GM23338 (cell line): Measurements from ENCODE around the gene MYBPC2. TPM values are rescaled to one million over a fixed set of nuclear protein-coding genes. Genes with fewer than 3 reads are reported as not detected.

ENCODE experiments used
- ATAC-seq: fragments of 200-7000 bp; cut with Tn5 transposase; 3 replicates; pipeline ENCODE4 v1.9.1; 2020
- DNase-seq: peaks from one replicate; pipeline ENCODE4 v3.0.0-alpha.2; 2015; ENCODE audit warnings: low spot score
- H2AFZ ChIP-seq: fragments of 200-600 bp; sonication (generic); 2 replicates; pipeline ENCODE4 v1.8.0; 2016; ENCODE audit warnings: antibody characterized with exemption, mild to moderate bottlenecking, moderate library complexity
- H3F3A ChIP-seq: fragments of 200-600 bp; sonication (generic); replicated peaks from 2 replicates; pipeline ENCODE4 v1.8.0; 2017; ENCODE audit warnings: antibody characterized with exemption, mixed run types, low read depth
- H3K27ac ChIP-seq: fragments of 200-600 bp; sonication (generic); 2 replicates; pipeline ENCODE4 v1.6.1; 2016; ENCODE audit warnings: low read depth
- H3K27me3 ChIP-seq: fragments of 200-600 bp; sonication (generic); 2 replicates; pipeline ENCODE4 v1.8.0; 2016; ENCODE audit warnings: mild to moderate bottlenecking, mixed run types, moderate library complexity; ENCODE audit not compliant: insufficient read depth
- H3K36me3 ChIP-seq: fragments of 200-600 bp; sonication (generic); 2 replicates; pipeline ENCODE4 v1.8.0; 2016; ENCODE audit warnings: mild to moderate bottlenecking; ENCODE audit not compliant: insufficient read depth
- H3K4me1 ChIP-seq: fragments of 200-600 bp; sonication (generic); 2 replicates; pipeline ENCODE4 v1.8.0; 2016; ENCODE audit warnings: mild to moderate bottlenecking, moderate library complexity; ENCODE audit not compliant: insufficient read depth
- H3K4me2 ChIP-seq: fragments of 200-600 bp; sonication (generic); 2 replicates; pipeline ENCODE4 v1.7.1; 2017; ENCODE audit warnings: mixed run types
- H3K4me3 ChIP-seq: fragments of 200-600 bp; sonication (generic); 2 replicates; pipeline ENCODE4 v1.6.1; 2016; ENCODE audit warnings: mixed run types
- H3K79me2 ChIP-seq: fragments of 200-600 bp; sonication (generic); replicated peaks from 2 replicates; pipeline ENCODE4 v1.8.0; 2017; ENCODE audit warnings: mild to moderate bottlenecking; ENCODE audit not compliant: insufficient read depth
- H3K9me2 ChIP-seq: fragments of 200-600 bp; sonication (generic); 2 replicates; pipeline ENCODE4 v1.8.0; 2017; ENCODE audit not compliant: insufficient read depth
- H4K20me1 ChIP-seq: fragments of 200-600 bp; sonication (generic); replicated peaks from 2 replicates; pipeline ENCODE4 v1.8.0; 2017; ENCODE audit warnings: mild to moderate bottlenecking; ENCODE audit not compliant: insufficient read depth
- H3K27ac Mint-ChIP-seq: 2 replicates; pipeline ENCODE4 v1.8.0; 2020; ENCODE audit warnings: inconsistent platforms, mild to moderate bottlenecking, moderate library complexity, mixed read lengths
- H3K27me3 Mint-ChIP-seq: 3 replicates; pipeline ENCODE4 v1.8.0; 2022; ENCODE audit warnings: low read depth, mild to moderate bottlenecking, moderate library complexity, mixed read lengths, inconsistent platforms; ENCODE audit not compliant: insufficient read depth, poor library complexity
- H3K36me3 Mint-ChIP-seq: 3 replicates; pipeline ENCODE4 v1.8.0; 2021; ENCODE audit warnings: low read depth, mild to moderate bottlenecking, inconsistent platforms, moderate library complexity, mixed read lengths
- H3K4me1 Mint-ChIP-seq: 3 replicates; pipeline ENCODE4 v1.8.0; 2020; ENCODE audit warnings: mild to moderate bottlenecking, inconsistent platforms, mixed read lengths
- H3K4me3 Mint-ChIP-seq: 3 replicates; pipeline ENCODE4 v1.8.0; 2021; ENCODE audit warnings: moderate library complexity, mild to moderate bottlenecking, inconsistent platforms, mixed read lengths
- H3K9me3 Mint-ChIP-seq: 3 replicates; pipeline ENCODE4 v1.8.0; 2020; ENCODE audit warnings: moderate library complexity, mild to moderate bottlenecking, inconsistent platforms, mixed read lengths
- CREB1 ChIP-seq: fragments of 250-450 bp; sonication (Bioruptor Pico); IDR thresholded peaks from 2 replicates; pipeline ENCODE4 v1.5.0; 2020; ENCODE audit warnings: low read depth, mild to moderate bottlenecking, moderate library complexity
- CTCF ChIP-seq, 2 experiments: fragments of 200-600 bp in 1 of 2; sonication (generic) in 1 of 2; conservative IDR thresholded peaks; 2 replicates each; pipeline versions ENCODE4 v1.5.1 to v1.6.1; 2016 to 2017; ENCODE audit warnings: antibody characterized with exemption in 2 of 2, low read depth in 2 of 2, mild to moderate bottlenecking in 2 of 2, moderate library complexity in 1 of 2
- ETS1 ChIP-seq: IDR thresholded peaks from 2 replicates; pipeline ENCODE4 v1.6.1; 2016; ENCODE audit warnings: antibody characterized with exemption
- EZH2 ChIP-seq: fragments of 200-600 bp; sonication (generic); IDR thresholded peaks from one replicate; pipeline ENCODE4 v1.8.0; 2017; ENCODE audit warnings: antibody characterized with exemption, mild to moderate bottlenecking, low read depth; ENCODE audit not compliant: unreplicated experiment
- EZH2phosphoT487 ChIP-seq: fragments of 200-600 bp; sonication (generic); IDR thresholded peaks from one replicate; pipeline ENCODE4 v1.8.1; 2018; ENCODE audit warnings: antibody characterized with exemption; ENCODE audit not compliant: unreplicated experiment
- JUNB ChIP-seq: IDR thresholded peaks from one replicate; pipeline ENCODE4 v1.6.1; 2016; ENCODE audit warnings: antibody characterized with exemption; ENCODE audit not compliant: unreplicated experiment
- NANOG ChIP-seq: IDR thresholded peaks from 2 replicates; pipeline ENCODE4 v1.6.1; 2016; ENCODE audit warnings: antibody characterized with exemption, borderline replicate concordance
- POLR2AphosphoS5 ChIP-seq: IDR thresholded peaks from 2 replicates; pipeline ENCODE4 v1.6.1; 2016; ENCODE audit warnings: antibody characterized with exemption, low read depth
- STAT1 ChIP-seq: IDR thresholded peaks from one replicate; pipeline ENCODE4 v1.6.1; 2016; ENCODE audit warnings: antibody characterized with exemption; ENCODE audit not compliant: unreplicated experiment
- ZNF114 ChIP-seq: fragments of 250-450 bp; sonication (Bioruptor Pico); IDR thresholded peaks from 2 replicates; pipeline ENCODE4 v1.5.0; 2020; ENCODE audit warnings: mild to moderate bottlenecking, moderate library complexity
- ZNF331 ChIP-seq: fragments of 250-450 bp; sonication (Bioruptor Pico); IDR thresholded peaks from 2 replicates; pipeline ENCODE4 v1.5.0; 2020; ENCODE audit warnings: low read depth, mild to moderate bottlenecking, moderate library complexity
- polyA plus RNA-seq: library from polyadenylated mRNA; unstranded; fragments of >200 nt; fragmentation: Nextera tagmentation; extraction: Ambion mirVana; gene quantifications from 2 replicates; pipeline ENCODE4 v1.2.1, GENCODE V29; 2016
- total RNA-seq: library from RNA; depleted of rRNA; stranded (reverse); fragments of >200 nt; shearing (Covaris generic); gene quantifications from 2 replicates; pipeline ENCODE4 v1.2.3, GENCODE V29; 2014
- TF ChIP-seq, protein P1 (sequence below): IDR thresholded peaks from one replicate; pipeline ENCODE4 v1.6.1; 2018; ENCODE audit warnings: antibody characterized with exemption; ENCODE audit not compliant: unreplicated experiment

MYBPC2 gene
- total and polyA plus RNA-seq, 2 experiments from 2014 or later: 4.2 to 5.9 TPM

GRCh38 chr19:50481351-50482149 is 48.9 kb downstream of the MYBPC2 start:
- H3K27me3 ChIP-seq: peaks cover 5% of the 10 kb centered on the region; the same call in 1 of the 2 replicates
- H3K4me3 Mint-ChIP-seq: no peak overlapping the region
- H2AFZ ChIP-seq: no peak overlapping the region
- no peak overlapping the region for H3K27ac Mint-ChIP-seq
- peaks cover under 1% of the 10 kb centered on the region for H3K27me3 Mint-ChIP-seq
- no peaks in the 10 kb centered on the region for H3F3A ChIP-seq
- no peak overlapping the region for H3K27ac ChIP-seq
- peaks cover 25% of the 10 kb centered on the region for H3K79me2 ChIP-seq
- TF ChIP-seq CTCF (conservative IDR thresholded peaks at IDR 0.05; ENCODE audit: low read depth in 2 of 2) (no peak), EZH2 (no peak)
- peaks cover 48% of the 10 kb centered on the region for H3K36me3 Mint-ChIP-seq
- H3K9me3 Mint-ChIP-seq: peaks cover 93% of the 10 kb centered on the region
- H3K9me2 ChIP-seq: no peaks in the 10 kb centered on the region
- H3K4me1 Mint-ChIP-seq: no peaks in the 10 kb centered on the region
- H3K4me3 ChIP-seq: no peak overlapping the region
- peaks cover 10% of the 10 kb centered on the region; the same call in 1 of the 2 replicates for H3K4me1 ChIP-seq
- ATAC-seq (no peak), DNase-seq (no peak)
- no peak overlapping the region for H3K4me2 ChIP-seq
- H3K36me3 ChIP-seq: peaks cover 12% of the 10 kb centered on the region
- H4K20me1 ChIP-seq: no peaks in the 10 kb centered on the region; the same call in 1 of the 2 replicates

GRCh38 chr19:50482271-50482855 is 49.7 kb downstream of the MYBPC2 start:
- no peak for ATAC-seq
- Histone ChIP-seq H3K27ac (no peak overlapping the region), H3K4me2 (no peak overlapping the region), H2AFZ (no peak overlapping the region), H3K9me2 (no peaks in the 10 kb centered on the region), H3K36me3 (peaks cover 13% of the 10 kb centered on the region), H3K4me3 (no peak overlapping the region), H4K20me1 (no peaks in the 10 kb centered on the region; the same call in 1 of the 2 replicates), H3K79me2 (peaks cover 19% of the 10 kb centered on the region), H3F3A (no peaks in the 10 kb centered on the region), H3K4me1 (peaks cover 5% of the 10 kb centered on the region; the same call in 1 of the 2 replicates), H3K27me3 (peaks cover 10% of the 10 kb centered on the region)
- peaks cover 93% of the 10 kb centered on the region for H3K9me3 Mint-ChIP-seq
- H3K4me3 Mint-ChIP-seq: no peak overlapping the region
- no peaks in the 10 kb centered on the region for H3K4me1 Mint-ChIP-seq
- DNase-seq: no peak
- H3K27me3 Mint-ChIP-seq: no peaks in the 10 kb centered on the region
- no peak overlapping the region for H3K27ac Mint-ChIP-seq
- H3K36me3 Mint-ChIP-seq: peaks cover 50% of the 10 kb centered on the region
- TF ChIP-seq NANOG (no peak), EZH2phosphoT487 (no peak), CTCF (conservative IDR thresholded peaks at IDR 0.05; ENCODE audit: low read depth in 2 of 2) (no peak), JUNB (no peak), ZNF114 (CRISPR knock-in tag) (no peak), CREB1 (CRISPR knock-in tag) (no peak), EZH2 (no peak), ETS1 (no peak), ZNF331 (CRISPR knock-in tag) (no peak), POLR2AphosphoS5 (no peak), STAT1 (no peak)
- TF ChIP-seq, protein P1, sequence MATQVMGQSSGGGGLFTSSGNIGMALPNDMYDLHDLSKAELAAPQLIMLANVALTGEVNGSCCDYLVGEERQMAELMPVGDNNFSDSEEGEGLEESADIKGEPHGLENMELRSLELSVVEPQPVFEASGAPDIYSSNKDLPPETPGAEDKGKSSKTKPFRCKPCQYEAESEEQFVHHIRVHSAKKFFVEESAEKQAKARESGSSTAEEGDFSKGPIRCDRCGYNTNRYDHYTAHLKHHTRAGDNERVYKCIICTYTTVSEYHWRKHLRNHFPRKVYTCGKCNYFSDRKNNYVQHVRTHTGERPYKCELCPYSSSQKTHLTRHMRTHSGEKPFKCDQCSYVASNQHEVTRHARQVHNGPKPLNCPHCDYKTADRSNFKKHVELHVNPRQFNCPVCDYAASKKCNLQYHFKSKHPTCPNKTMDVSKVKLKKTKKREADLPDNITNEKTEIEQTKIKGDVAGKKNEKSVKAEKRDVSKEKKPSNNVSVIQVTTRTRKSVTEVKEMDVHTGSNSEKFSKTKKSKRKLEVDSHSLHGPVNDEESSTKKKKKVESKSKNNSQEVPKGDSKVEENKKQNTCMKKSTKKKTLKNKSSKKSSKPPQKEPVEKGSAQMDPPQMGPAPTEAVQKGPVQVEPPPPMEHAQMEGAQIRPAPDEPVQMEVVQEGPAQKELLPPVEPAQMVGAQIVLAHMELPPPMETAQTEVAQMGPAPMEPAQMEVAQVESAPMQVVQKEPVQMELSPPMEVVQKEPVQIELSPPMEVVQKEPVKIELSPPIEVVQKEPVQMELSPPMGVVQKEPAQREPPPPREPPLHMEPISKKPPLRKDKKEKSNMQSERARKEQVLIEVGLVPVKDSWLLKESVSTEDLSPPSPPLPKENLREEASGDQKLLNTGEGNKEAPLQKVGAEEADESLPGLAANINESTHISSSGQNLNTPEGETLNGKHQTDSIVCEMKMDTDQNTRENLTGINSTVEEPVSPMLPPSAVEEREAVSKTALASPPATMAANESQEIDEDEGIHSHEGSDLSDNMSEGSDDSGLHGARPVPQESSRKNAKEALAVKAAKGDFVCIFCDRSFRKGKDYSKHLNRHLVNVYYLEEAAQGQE: no peak
